Measurements from ENCODE around the gene PPFIA4. TPM values are rescaled to one million over a fixed set of nuclear protein-coding genes. Genes with fewer than 3 reads are reported as not detected.
A peak's percentile ranks its signal among the peaks of the same experiment; 100 is the strongest.

PPFIA4 gene
- total and polyA plus RNA-seq, 9 of the 15 experiments (the other 6 are each of a cell fraction or from before 2014, with no cell fraction given): 0.07 to 12.0 (median 0.70) TPM

GRCh38 chr1:203072002-203072602, 45.8 kb downstream of the PPFIA4 start (continued):
- TF ChIP-seq POLR2B (IDR thresholded peaks at IDR 0.05; ENCODE audit: low read depth, partially characterized antibody) (no peak), ZNF644 (tag; IDR thresholded peaks at IDR 0.05; ENCODE audit: low read depth) (no peak), MCM7 (IDR thresholded peaks at IDR 0.05) (no peak), KAT8 (IDR thresholded peaks at IDR 0.05; ENCODE audit: low read depth) (no peak), HIVEP1 (CRISPR knock-in tag; IDR thresholded peaks at IDR 0.05) (no peak), BACH1 (tag; IDR thresholded peaks at IDR 0.05) (no peak), TFAP4 (CRISPR knock-in tag; IDR thresholded peaks at IDR 0.05; ENCODE audit: borderline replicate concordance) (no peak), TGIF2 (CRISPR knock-in tag; IDR thresholded peaks at IDR 0.05) (no peak), PHF20 (IDR thresholded peaks at IDR 0.05; ENCODE audit: partially characterized antibody) (no peak), VEZF1 (CRISPR knock-in tag; IDR thresholded peaks at IDR 0.05) (peak; percentile 39), ATF7 (IDR thresholded peaks at IDR 0.05) (0 out of 2 replicates have a peak, but pooled peaks have one; percentile 17), CCAR2 (IDR thresholded peaks at IDR 0.05; ENCODE audit: low read depth, low read length) (no peak), HDAC3 (IDR thresholded peaks at IDR 0.05; ENCODE audit: borderline replicate concordance, partially characterized antibody) (no peak), ZFP30 (CRISPR knock-in tag; IDR thresholded peaks at IDR 0.05; ENCODE audit: borderline replicate concordance) (no peak), CEBPG (CRISPR knock-in tag; IDR thresholded peaks at IDR 0.05) (peak; percentile 85), CEBPG (tag; conservative IDR thresholded peaks at IDR 0.05 in 1 of 2, IDR thresholded peaks at IDR 0.05 in 1 of 2) (peak in 1 of 2 experiments; percentile 77; a peak in 2 of 4 replicates), ZNF785 (CRISPR knock-in tag; IDR thresholded peaks at IDR 0.05) (no peak), PRMT5 (CRISPR knock-in tag; IDR thresholded peaks at IDR 0.05) (no peak), ARID4B (CRISPR knock-in tag; IDR thresholded peaks at IDR 0.05) (no peak), PTTG1 (tag; IDR thresholded peaks at IDR 0.05; ENCODE audit: low read depth) (no peak), ZNF3 (CRISPR knock-in tag; IDR thresholded peaks at IDR 0.05) (no peak), HDAC2 (IDR thresholded peaks at IDR 0.05) (no peak), SREBF1 (IDR thresholded peaks at IDR 0.05; ENCODE audit: borderline replicate concordance, low read depth, low read length) (no peak)
